HPDE6-E6E7 (cell line): ENCODE data around the gene IGFL2.
"Not testable (repeated sequence)": the region's sequence is repeated elsewhere in the genome, so short reads cannot be mapped to it uniquely, and the experiment has no call there.

Experiments
- DNase-seq: peaks from one replicate; pipeline ENCODE4 v3.0.0; 2011; ENCODE audit warnings: missing footprints; ENCODE audit errors: extremely low spot score

Gene IGFL2

DNA sequence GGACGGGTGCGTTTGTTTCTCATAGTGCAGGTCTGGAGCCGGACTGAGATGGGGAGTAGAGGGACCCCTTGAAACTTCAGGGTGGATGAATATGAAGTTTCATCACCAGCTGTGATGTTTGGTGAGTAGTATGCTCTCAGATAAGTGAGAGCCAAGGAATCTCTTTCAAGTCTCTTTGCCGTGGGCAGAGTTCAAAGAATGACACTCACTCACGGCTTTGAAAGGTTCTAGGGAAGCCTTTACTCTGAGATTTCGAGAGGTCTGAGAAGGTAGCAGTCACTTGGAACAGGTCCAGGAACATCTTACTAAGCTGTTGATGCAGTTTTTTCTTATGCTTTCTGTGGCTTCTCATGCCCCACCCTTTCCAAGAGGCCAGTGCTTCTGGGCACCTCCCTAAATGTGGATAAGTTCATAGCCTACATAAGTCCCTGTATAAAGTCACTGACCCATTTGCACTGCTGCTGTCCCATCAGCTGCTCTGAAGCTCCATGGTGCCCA is at the start of gene IGFL2:
Gene IGFL2 (plus strand): TSS at position 448 of the 498 bp plus-strand sequence. CDS start 41 bp downstream, at position 489.
- no peak for DNase-seq

DNA sequence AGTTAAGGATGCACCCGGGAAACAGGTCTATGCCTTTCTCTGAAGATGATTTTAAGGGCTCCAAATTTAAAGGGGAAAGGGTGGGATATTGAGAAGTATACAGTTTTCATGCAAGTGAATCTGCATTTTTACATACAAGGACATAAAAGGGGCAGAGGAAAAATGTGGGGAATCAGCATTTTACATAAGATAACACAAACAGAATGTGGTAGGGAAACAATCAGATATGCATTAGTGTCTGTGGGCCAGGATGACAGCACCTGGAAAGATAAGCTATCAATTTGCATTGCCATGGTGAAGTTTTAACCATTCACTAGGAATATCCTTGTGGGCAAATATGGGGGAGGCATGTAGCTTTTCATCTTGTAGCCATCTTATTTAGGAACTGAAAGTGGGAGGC is 47.7 kb upstream of the IGFL2 start:
- DNase-seq, result no peak

DNA sequence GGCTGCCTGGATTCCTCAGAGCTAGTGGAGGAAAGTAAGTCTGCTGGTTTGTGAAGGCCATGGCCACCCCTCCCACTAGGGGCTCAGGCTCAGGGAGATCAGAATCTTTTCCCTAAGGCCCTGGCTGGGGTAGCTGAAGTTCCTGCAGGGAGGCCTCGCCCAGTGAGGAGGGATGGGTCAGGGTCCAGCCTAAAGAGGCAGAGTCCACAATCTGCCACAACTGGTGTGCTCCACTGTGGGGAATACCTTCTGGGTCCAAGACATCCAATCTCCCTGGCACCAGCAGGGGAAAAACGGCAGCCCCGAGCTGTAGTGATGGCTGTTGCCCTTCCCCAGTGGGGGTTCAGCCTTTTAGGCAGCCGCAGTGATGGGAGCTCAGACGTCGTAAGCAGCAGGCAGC is 46.7 kb upstream of the IGFL2 start:
- no peak for DNase-seq

DNA sequence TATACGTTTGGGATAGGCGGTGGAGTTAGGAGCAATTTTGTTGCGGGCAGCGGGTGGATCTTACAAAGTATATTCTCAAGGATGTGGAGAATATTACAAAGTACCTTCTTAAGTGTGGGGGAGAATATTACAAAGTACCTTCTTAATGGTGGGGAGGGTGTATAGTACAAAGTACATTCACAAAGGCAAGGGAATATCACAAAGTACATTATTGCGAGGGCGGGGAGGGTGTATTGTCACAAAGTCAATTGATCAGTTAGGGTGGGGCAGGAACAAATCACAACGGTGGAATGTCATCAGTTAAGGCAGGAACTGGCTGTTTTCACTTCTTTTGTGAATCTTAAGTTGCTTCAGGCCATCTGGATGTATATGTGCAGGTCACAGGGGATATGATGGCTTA is 45.7 kb upstream of the IGFL2 start:
- DNase-seq, result not testable (repeated sequence)

DNA sequence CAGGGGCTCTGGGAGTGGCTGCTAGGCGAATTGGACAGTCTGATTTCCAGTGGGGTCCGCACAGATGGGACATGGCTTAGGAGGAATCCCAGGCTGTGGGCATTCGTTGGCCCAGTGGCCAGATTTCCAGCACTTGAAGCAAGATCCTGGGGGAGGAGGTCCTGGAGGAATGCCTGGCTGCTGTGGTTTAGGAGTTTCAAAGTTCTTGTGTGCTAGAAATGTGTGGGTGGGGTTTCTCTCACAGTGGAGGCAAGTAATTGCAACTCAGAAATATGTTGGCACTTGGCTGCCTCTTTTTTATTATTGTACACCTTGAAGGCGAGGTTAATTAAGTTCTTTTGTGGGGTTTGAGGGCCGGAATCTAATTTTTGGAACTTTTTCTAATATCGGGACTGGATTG is 40.7 kb upstream of the IGFL2 start:
- no peak for DNase-seq

DNA sequence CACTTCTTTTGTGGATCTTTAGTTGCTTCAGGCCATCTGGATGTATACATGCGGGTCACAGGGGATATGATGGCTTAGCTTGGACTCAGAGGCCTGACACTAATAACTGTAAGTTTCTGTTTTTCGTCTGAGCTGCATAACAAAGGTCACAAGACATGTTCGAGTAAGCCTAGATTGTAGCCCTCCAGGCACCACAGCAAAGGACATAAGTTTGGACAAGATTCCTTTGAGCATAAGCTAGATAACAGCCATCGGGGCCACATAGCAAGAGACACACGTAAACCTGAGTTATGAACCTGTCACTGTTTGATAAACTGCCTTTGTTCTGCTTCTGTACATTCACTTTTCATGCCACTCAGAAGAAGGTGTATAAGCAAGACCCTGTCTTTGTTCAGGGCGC is 38.2 kb upstream of the IGFL2 start:
- no peak for DNase-seq

DNA sequence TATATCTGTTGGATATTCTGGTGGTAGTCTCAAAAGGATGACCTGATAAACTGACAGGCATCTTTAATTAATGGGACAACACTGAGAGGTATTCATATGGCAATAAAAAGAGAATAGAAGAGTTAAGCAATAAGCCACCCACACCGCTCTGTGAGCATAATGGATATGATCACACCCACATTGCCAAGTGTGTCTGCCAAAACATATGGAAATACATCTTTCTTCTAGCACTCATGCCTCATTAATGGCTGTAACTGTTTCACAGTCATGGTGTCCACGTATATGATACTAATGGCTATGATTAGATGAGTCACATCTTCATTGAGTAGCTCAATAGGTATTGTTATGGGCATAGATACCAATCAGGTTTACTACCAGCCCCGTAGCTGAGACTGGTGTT is 36.7 kb upstream of the IGFL2 start:
- no peak for DNase-seq

DNA sequence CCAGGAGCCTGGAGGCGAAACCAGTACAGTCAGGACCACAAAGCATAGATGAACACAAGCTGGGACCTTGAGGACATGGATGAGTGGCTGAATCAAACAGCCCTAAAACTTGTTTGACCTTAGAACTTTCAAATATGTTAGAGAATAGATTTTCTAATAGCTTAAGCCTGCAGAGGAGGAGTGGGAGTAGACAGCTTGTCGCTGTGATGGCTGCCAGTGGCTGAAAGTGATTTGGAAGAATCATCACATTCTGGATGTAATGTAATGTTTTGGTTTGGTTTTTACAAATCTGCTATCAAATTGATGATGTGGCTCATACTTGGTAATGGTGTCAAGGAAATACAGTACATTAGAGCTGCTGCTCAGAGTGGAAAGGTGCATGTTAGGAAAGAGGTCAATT is 35.5 kb upstream of the IGFL2 start:
- DNase-seq, result no peak

DNA sequence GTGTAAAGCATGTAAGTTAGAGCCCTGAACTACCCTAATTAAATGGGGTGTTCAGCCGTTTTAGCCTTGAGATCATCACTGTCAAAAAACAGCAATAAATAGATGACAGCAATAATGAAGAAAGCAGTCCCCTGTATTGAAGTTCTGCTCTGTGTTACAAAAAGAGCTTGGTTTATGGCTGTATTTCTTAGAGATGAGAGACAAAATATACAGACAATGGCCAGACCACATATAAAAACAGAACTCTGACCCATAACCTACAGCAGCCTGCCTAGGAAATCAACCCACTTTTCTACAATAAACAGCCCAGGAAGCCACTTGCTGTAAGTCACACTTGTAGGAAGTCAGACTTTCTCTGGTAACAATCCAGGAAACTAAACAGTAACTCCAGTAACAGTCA is 34.3 kb upstream of the IGFL2 start:
- no peak for DNase-seq

DNA sequence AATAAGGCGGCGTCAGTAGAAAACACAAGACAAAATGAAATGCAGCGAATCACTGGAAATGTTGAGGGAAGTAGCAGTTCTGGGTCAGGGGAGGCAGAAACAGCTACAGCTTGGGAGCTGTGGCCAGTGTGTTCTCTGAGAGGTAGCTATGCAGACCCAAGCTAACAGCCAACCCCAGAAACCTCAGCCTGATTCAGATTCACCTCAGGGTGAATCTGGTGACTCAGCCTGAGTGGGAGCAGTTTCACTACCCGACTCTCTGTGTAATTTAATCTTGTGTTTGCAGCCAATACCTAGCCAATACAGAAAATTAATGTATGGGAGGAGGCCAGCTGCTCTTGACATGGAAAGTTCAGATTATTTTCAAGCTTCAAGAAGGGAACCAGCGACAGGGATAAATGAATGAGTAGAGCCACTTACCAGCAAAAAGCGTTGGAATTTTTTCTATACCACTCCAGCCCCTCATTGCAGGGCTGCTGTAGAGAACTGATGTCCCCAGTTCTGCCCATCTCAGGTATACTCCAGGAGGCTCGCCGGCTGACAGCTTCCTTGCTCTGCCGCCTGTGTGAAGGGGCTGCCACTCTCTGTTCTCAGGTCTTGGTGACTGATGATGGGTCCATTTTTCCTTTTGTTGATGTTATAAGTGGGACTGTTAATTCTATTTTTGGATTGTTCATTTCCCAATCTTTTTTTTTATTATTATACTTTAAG is 32.5 kb upstream of the IGFL2 start:
- DNase-seq, result peak; percentile 96

DNA sequence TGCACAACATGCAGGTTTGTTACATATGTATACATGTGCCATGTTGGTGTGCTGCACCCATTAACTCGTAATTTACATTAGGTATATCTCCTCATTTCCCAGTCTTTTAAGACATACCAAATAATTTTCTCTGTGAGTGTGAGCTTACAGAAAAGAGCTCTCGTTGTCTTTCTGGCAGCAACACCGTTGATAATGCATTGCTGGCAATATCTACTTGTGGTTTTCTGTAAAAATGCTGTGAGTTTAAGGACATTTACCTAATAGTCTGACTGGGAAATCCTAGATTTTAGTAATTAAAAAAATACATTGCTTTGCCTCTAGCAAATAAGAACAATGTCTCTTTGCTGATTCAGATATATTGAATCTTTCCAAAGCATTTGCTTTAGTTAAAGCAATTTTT is 31.9 kb upstream of the IGFL2 start:
- no peak for DNase-seq

DNA sequence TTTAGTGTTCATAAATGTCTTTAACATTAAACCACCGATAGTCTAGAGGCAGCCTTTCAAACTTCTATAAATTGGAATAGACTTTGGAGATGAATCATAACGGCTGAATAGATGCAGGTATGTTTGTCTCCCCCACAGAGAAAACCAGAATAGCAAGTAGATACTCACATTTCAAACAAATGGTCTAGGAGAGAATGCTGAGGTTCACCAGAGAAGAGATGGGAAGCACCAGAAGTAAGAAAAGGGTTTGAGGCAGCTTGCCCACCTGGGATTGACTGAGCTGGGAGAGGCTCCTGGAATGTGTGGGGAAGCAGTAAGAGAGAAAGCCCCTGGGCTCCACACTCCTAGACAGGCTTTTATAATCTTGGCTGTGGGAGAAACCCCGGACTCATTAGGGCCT is 29.9 kb upstream of the IGFL2 start:
- DNase-seq, result peak; percentile 35

DNA sequence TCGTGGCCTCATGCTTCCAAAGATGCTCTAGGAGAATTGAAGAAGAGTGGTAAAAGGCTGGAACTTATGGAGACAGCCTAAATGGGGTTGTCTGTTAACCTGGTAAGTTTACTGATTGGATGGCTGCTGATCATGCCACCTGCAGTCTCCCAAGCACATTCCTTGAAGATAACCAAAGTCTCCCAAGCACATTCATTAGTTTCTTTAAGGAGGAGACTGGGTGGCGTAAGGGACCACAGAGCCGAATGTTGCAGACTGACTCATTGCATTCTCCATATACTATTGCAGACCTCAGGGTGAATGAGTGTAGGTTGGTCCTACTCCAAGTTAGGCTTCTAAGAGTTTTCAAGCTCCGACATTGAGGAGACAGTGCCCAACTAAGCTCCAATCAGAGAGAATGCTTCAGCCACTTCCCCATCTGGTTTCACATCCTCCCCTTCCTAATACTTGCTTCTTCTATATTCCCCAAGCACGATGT is 23.4 kb upstream of the IGFL2 start, which contains the start of gene IGFL3:
Gene IGFL3 (minus strand): TSS at position 51 of the 478 bp plus-strand sequence. CDS start 39 bp downstream, at position 12.
- DNase-seq, result no peak

DNA sequence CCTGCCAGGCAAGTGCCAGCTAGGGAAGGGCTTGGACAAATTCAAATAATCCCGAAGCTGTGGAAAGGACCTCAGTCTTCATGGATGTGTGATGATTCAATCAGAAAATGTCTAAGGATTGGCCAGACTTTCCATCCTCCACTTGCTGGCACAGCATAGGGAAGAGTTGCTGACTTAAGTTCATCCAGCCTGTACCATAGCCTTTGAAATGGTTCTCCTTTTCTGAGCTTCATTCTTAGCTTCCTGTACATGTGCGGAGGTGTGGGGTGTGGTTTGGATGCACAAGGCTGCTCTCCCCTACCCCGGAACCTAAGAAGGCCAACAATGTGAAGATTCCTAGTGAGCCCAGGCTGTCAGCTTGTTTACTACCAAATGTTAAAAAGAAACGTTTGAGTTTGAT is 22.6 kb upstream of the IGFL2 start:
- no peak for DNase-seq

DNA sequence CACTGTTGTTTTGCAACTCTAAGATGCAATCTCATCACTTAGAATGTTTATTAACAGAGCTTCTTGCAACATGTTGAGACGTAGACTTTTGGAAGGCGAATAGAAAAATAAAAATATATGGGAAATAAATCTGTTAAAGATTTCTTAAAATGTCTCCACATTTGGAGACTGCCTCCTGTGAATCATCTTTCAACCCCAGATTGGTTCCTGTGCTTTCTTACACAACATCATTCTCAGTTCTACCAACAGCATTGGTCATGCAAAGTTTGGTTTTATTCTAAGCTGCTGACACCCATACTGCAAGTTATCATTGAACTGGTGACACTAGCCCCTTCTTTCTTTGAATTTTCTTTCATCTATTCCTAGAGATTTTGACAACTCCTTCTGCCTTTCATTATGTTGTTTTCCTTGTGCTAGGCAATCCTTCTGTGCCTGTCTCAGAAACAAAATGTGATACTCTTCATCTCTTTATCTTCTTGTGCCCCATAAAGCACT is 21.9 kb upstream of the IGFL2 start:
- DNase-seq, result no peak

DNA sequence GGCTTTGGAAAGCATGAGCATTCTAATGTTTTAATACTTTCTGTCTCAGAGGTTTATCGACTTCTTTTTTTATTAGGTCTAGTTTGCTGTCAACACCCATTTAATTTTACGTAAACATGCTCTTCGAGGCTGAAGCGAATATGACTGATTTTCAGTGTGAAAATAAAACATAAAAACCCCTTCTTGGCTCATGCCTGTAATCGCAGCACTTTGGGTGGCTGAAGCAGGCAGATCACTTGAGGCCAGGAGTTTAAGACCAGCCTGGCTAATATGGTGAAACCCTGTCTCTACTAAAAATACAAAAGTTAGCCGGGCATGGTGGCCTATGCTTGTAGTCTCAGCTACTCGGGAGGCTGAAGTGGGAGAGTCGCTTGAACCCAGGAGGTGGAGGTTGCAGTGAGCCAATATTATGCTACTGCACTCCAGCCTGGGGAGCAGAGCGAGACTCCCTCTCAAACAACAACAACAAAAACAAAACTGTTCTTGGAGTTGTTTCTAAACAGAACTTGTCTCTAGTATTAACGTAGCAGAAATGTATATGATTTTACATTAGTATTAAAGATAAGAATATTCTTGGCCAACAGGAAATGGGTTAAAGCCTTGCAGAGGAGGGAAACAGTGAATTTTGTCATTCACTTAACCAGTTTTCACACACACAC is 16.4 kb upstream of the IGFL2 start:
- DNase-seq, result no peak

DNA sequence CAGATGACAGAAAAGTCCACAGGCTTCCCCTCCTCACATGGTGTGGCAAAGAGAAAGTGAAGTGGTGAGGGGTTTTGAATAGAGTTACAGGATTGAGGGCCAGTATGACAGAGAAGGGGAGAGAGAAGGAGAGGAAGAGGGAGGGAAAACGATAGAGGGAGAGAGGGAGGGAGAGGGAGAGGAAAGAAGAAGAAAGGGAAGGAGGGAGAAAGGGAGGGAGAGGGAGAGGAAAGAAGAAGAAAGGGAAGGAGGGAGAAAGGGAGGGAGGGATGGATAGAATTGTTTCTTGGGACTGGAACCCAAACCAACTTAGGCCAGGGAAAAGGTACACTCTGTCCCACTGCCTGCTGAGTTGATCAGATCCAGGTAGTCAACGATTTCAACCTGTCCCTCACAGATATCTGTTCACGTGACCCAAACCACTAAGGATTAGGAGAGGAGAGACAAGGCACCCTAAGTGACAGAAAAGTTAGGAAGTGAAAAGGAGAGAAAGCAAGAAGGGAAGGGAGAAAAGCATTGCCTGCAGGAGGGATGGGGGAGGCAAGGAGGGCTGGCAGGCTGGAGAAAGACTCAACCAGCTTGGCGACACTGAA is 15.4 kb upstream of the IGFL2 start:
- no peak for DNase-seq

DNA sequence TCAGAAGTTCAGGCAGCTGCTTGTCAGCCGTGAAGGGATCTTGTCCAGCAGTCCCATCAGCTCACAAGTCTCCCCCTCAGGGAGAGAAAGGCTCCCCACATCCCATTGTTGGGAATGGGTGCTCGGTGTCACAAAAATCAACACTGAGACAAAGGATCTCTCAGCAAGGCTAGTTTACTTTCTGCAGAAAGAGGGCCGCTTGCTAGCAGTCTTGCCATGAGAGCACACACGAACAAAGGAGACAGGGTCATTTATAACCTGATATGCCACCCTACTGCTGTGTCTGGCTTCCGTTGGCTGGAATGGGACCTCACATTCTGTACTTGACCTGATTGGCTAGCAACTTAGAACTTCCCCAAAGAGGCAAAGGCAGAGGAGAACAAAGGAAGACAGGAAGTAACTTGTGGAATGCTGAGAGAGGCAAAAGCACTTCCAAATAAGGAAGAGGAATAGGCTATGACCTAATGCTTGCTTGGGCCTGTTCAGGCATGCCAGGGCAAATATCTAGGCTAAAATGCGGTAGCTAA is 14.9 kb upstream of the IGFL2 start:
- DNase-seq, result peak; percentile 21

DNA sequence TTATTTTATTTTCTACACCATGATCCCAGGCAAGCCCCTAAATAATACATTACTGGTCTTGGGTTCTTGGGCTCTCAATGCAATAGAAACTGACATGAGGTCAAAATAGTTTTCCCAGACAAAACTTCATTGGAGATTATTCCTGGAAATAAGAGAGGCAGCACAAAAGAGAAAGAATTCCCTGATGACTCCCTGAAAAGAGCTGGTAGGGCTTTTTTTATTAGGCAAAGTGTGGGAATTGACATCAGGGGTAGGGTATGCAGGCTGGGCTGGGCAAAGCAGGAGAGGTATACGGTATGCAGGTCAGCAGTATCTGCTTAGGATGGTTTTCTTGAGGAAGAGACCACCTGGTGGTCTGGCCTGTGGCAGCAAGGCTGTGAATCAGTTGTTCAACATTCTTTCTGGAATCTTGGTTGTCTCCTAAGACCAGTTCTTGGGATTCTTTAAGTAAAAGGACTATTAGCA is 14.2 kb upstream of the IGFL2 start:
- DNase-seq, result no peak

DNA sequence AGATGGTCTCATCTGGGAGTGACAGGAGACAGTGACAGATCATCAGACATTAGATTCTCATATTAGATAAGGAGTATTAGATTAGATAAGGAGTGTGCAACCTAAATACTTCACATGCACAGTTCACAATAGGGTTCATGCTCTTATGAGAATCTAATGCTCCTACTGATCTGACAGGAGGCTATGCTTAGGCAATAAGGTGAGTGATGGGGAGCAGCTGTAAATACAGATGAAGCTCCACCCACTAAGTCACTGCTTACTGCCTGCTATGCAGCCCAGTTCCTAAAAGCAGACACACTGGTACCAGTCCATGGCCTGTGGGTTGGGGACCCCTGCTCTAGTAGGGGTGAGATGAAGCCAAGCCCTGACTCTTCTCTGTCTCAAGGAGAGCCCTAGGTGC is 13.5 kb upstream of the IGFL2 start:
- DNase-seq, result no peak

DNA sequence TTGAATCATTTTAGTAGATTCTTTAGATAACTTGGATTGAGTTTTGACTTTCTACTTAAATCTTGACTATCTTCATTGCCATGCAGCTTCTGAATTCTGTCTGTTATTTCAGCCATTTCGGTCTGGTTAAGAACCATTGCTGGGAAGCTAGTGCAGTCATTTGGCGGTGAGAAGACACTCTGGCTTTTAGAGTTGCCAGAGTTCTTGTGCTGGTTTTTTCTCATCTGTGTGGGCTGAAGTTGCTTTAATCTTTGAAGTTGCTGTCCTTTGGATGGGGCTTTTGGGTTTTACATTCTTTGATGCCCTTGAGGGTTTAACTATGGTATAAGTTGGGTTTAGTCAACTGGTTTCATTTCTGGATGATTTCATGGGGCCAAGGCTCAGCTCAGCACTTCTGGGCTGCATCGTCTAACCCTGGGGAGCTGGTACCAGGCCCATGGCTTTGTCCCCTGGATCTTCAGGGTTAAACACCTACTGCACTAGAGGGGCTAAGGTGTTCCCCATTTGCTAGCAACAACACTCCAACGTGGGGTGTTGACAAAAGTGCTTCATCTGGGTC is 10.0 kb upstream of the IGFL2 start:
- DNase-seq, result no peak

DNA sequence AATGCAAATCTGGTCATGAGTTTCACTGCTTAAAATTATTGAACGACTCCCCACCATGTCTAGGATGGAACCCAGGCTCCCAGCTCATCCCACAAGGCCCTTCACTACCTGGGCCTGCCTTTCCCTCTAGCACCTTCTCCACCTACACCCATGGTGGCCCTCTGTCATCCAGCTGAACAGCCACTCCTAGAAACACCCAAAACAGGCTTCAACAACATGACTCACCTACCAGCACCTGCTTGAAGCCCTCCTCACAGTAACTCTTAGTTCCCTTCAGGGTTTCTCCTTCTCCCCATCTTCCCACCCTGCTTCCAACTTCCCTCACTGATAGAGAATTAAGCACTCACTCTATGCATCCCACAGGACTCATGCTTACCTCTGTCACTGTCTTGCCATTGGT is 6.6 kb upstream of the IGFL2 start:
- no peak for DNase-seq
